ENCODE measurements around the gene UGT1A10.
"Not testable (repeated sequence)": the region's sequence is repeated elsewhere in the genome, so short reads cannot be mapped to it uniquely, and the experiment has no call there.

UGT1A10 gene

GRCh38 chr2:233698740-233699139, 62.5 kb downstream of the UGT1A10 start:
- no peak for TF ChIP-seq CTCF (IDR thresholded peaks at IDR 0.05; ENCODE audit: low read depth, low read length, missing control alignments)
- H3K4me3 ChIP-seq (ENCODE audit: low read depth, low read length) = no peak overlapping the region
- in situ Hi-C loops (cut with HindIII; ENCODE audit: low sequenced_read_pairs) = no loop called here
- no peak for DNase-seq (ENCODE audit: low read depth)

- DNase-seq (ENCODE audit: low read depth) = no peak
- in situ Hi-C loops (cut with HindIII; ENCODE audit: low sequenced_read_pairs) = no loop called here
- no peak for TF ChIP-seq CTCF (IDR thresholded peaks at IDR 0.05; ENCODE audit: low read depth, low read length, missing control alignments)
- no peak overlapping the region for H3K4me3 ChIP-seq (ENCODE audit: low read depth, low read length)
These were observed 63.3 kb downstream of the UGT1A10 start for GRCh38 chr2:233699424-233700027.

- in situ Hi-C loops (cut with HindIII; ENCODE audit: low sequenced_read_pairs) = no loop called here
- H3K4me3 ChIP-seq (ENCODE audit: low read depth, low read length) = no peak overlapping the region
- no peak for TF ChIP-seq CTCF (IDR thresholded peaks at IDR 0.05; ENCODE audit: low read depth, low read length, missing control alignments)
These were observed 63.9 kb downstream of the UGT1A10 start for GRCh38 chr2:233700028-233700635.

GRCh38 chr2:233700842-233701241, 64.6 kb downstream of the UGT1A10 start:
- H3K4me3 ChIP-seq (ENCODE audit: low read depth, low read length); DNase-seq (ENCODE audit: low read depth); in situ Hi-C loops (cut with HindIII; ENCODE audit: low sequenced_read_pairs): not testable (repeated sequence)

More at GRCh38 chr2:233700028-233700635, 63.9 kb downstream of the UGT1A10 start:
- DNase-seq (ENCODE audit: low read depth) = no peak

- no peak for DNase-seq (ENCODE audit: low read depth)
- TF ChIP-seq CTCF (IDR thresholded peaks at IDR 0.05; ENCODE audit: low read depth, low read length, missing control alignments) = no peak
- H3K4me3 ChIP-seq (ENCODE audit: low read depth, low read length) = no peak overlapping the region
- in situ Hi-C loops (cut with HindIII; ENCODE audit: low sequenced_read_pairs) = no loop called here
These were observed 66.0 kb downstream of the UGT1A10 start for GRCh38 chr2:233702238-233702637.

GRCh38 chr2:233705911-233706506, 69.8 kb downstream of the UGT1A10 start:
- in situ Hi-C loops (cut with HindIII; ENCODE audit: low sequenced_read_pairs) = no loop called here
- DNase-seq (ENCODE audit: low read depth) = no peak
- TF ChIP-seq CTCF (IDR thresholded peaks at IDR 0.05; ENCODE audit: low read depth, low read length, missing control alignments) = no peak
- no peak overlapping the region for H3K4me3 ChIP-seq (ENCODE audit: low read depth, low read length)

GRCh38 chr2:233706720-233707119, 70.5 kb downstream of the UGT1A10 start:
- no peak for DNase-seq (ENCODE audit: low read depth)
- TF ChIP-seq CTCF (IDR thresholded peaks at IDR 0.05; ENCODE audit: low read depth, low read length, missing control alignments) = no peak
- H3K4me3 ChIP-seq (ENCODE audit: low read depth, low read length) = no peak overlapping the region
- in situ Hi-C loops (cut with HindIII; ENCODE audit: low sequenced_read_pairs) = no loop called here
